ENCODE results near the gene CPNE7. TPM values are rescaled to one million over a fixed set of nuclear protein-coding genes. Genes with fewer than 3 reads are reported as not detected.

CPNE7 gene
- total and polyA plus RNA-seq, 9 of the 15 experiments (the other 6 are each of a cell fraction or from before 2014, with no cell fraction given), result 0.30 to 73.4 (median 32.7) TPM

GRCh38 chr16:89556750-89557689 is 18.5 kb upstream of the CPNE7 start (continued):
- TF ChIP-seq ZNF12 (CRISPR knock-in tag; IDR thresholded peaks at IDR 0.05) (no peak), ZNF23 (CRISPR knock-in tag; IDR thresholded peaks at IDR 0.05) (no peak), KAT7 (CRISPR knock-in tag; IDR thresholded peaks at IDR 0.05; ENCODE audit: borderline replicate concordance) (no peak), SRF (CRISPR knock-in tag; IDR thresholded peaks at IDR 0.05) (no peak), MNT (conservative IDR thresholded peaks at IDR 0.05) (no peak), GABPB2 (CRISPR knock-in tag; conservative IDR thresholded peaks at IDR 0.05) (no peak), KLF10 (CRISPR knock-in tag; IDR thresholded peaks at IDR 0.05) (no peak), MAZ (CRISPR knock-in tag; conservative IDR thresholded peaks at IDR 0.05 in 1 of 2, IDR thresholded peaks at IDR 0.05 in 1 of 2) (peak in 1 of 2 experiments; percentile 47; a peak in 1 of 4 replicates), FOXK1 (CRISPR knock-in tag; IDR thresholded peaks at IDR 0.05; ENCODE audit: borderline replicate concordance) (no peak), MCM7 (IDR thresholded peaks at IDR 0.05) (no peak), CBX3 (IDR thresholded peaks at IDR 0.05; ENCODE audit: borderline replicate concordance in 1 of 2, low read length in 2 of 2) (no peak), RBM34 (IDR thresholded peaks at IDR 0.05; ENCODE audit: borderline replicate concordance, insufficient read depth, low read length) (no peak), KLF13 (tag; IDR thresholded peaks at IDR 0.05; ENCODE audit: borderline replicate concordance, low read depth) (no peak), PKNOX1 (IDR thresholded peaks at IDR 0.05) (peak; percentile 62), ZZZ3 (IDR thresholded peaks at IDR 0.05) (no peak), ZNF384 (IDR thresholded peaks at IDR 0.05; ENCODE audit: low read depth, low read length) (no peak), CBFA2T2 (conservative IDR thresholded peaks at IDR 0.05) (no peak), BHLHE40 (IDR thresholded peaks at IDR 0.05; ENCODE audit: low read length) (0 out of 2 replicates have a peak, but pooled peaks have one; percentile 4)

Data from K562 (cell line).